Stimulated activated CD4-positive, alpha-beta T cell treated with anti-CD3 and anti-CD28 coated beads, Interleukin-15, amount 100 ng/mL, for 1 hour (primary cell): Measurements from ENCODE around the gene RNASE11.

Source experiments
- DNase-seq, 2 donors: peaks; one replicate each; pipeline ENCODE4 v3.0.0-alpha.2; 2020; ENCODE audit warnings: low read depth in 1 of 2, low spot score in 1 of 2

Gene RNASE11

GRCh38 chr14:20546877-20547276, 40.9 kb downstream of the RNASE11 start:
- DNase-seq, result no peak

- no peak for DNase-seq
Measured at GRCh38 chr14:20539906-20540305, 47.9 kb downstream of the RNASE11 start.
